Measurements from ENCODE around the gene KCNS1. TPM values are rescaled to one million over a fixed set of nuclear protein-coding genes. Genes with fewer than 3 reads are reported as not detected.

Gene KCNS1
- total and polyA plus RNA-seq, 2 of the 8 experiments (the other 6 are each of a cell fraction or from before 2014, with no cell fraction given) = 1.4 to 1.8 TPM

DNA sequence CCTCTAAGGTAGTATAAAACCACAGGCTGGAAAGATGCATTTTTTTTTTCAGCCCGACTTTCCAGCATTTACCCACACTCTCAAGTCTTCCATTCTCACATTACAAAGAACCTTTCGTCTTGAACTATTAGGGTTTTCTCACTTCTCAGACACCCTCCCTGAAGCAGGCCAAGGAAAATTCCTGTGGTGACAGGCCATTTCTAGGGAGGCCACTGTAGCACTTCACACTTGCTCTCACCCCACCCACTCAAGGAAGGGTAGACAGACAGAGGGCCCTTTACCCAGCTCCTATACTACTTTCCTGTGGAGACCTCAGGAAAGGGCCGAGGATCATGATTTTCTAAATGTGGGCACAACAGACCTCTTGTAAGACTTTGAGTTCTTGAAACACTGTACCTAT is 27.7 kb downstream of the KCNS1 start:
- H3K36me3 ChIP-seq (ENCODE audit: control insufficient read depth in 2 of 4, insufficient read depth in 4 of 4, low read length in 3 of 4) = peaks cover 0 to 6% (median 2%) of the 10 kb centered on the region in 4 experiments; a peak in 2 of 8 replicates

More for the DNA sequence above, 27.7 kb downstream of the KCNS1 start:
- Histone ChIP-seq H2AK5ac (ENCODE audit: low read depth, low read length) (no peak overlapping the region), H4K91ac (replicated peaks; ENCODE audit: insufficient read length, low read length) (no peak overlapping the region), H3K9me3 (ENCODE audit: insufficient read depth in 2 of 2, low read depth in 1 of 2, low read length in 1 of 2) (no peaks in the 10 kb centered on the region), H3K14ac (ENCODE audit: insufficient read length) (no peak overlapping the region), H2BK5ac (ENCODE audit: low read depth, low read length) (no peak overlapping the region), H4K20me1 (replicated peaks in 1 of 2; ENCODE audit: control insufficient read depth in 1 of 2, insufficient read depth in 2 of 2, low read length in 2 of 2) (no peaks in the 10 kb centered on the region), H3K18ac (ENCODE audit: extremely low read depth, low read length) (no peak overlapping the region), H3K56ac (replicated peaks; ENCODE audit: insufficient read length, low read depth, low read length) (no peak overlapping the region), H3K9ac (replicated peaks in 1 of 4; ENCODE audit: extremely low read depth in 1 of 4, low read depth in 3 of 4, low read length in 3 of 4) (no peak overlapping the region), H3K23me2 (ENCODE audit: low read depth, low read length) (no peaks in the 10 kb centered on the region), H2BK20ac (ENCODE audit: low read length) (no peak overlapping the region), H3K79me2 (ENCODE audit: control insufficient read depth in 1 of 2, insufficient read depth in 2 of 2, low read length in 2 of 2) (no peaks in the 10 kb centered on the region), H3K23ac (ENCODE audit: insufficient read length) (no peak overlapping the region), H3K4me3 (ENCODE audit: extremely low read depth in 1 of 4, insufficient read depth in 2 of 4, low read depth in 3 of 4, low read length in 4 of 4) (no peak overlapping the region), H2BK12ac (ENCODE audit: low read depth, low read length) (no peak overlapping the region), H3K4ac (replicated peaks; ENCODE audit: insufficient read length, low read depth, low read length) (no peak overlapping the region), H3K27ac (ENCODE audit: low read depth, low read length) (no peak overlapping the region), H3K4me2 (ENCODE audit: insufficient read depth in 1 of 2, low read depth in 2 of 2, low read length in 2 of 2) (no peak overlapping the region), H2BK120ac (replicated peaks; ENCODE audit: low read depth, low read length) (no peak overlapping the region), H2BK15ac (ENCODE audit: low read length) (no peak overlapping the region), H3K4me1 (replicated peaks in 1 of 4; ENCODE audit: control insufficient read depth in 3 of 4, insufficient read depth in 4 of 4, low read length in 3 of 4) (peaks cover 0 to 8% (median 2%) of the 10 kb centered on the region in 4 experiments; a peak in 1 of 7 replicates), H4K8ac (ENCODE audit: extremely low read depth, insufficient read depth, low read length) (no peak overlapping the region), H4K5ac (ENCODE audit: insufficient read length, low read depth, low read length) (no peak overlapping the region), H2AFZ (ENCODE audit: low read length) (no peak overlapping the region), H3K27me3 (replicated peaks in 1 of 4; ENCODE audit: control insufficient read depth in 3 of 4, extremely low read depth in 1 of 4, insufficient read depth in 3 of 4, low read length in 3 of 4) (no peaks in the 10 kb centered on the region), H3K79me1 (ENCODE audit: low read depth, low read length) (no peaks in the 10 kb centered on the region)
- DNase-seq (ENCODE audit: low read depth in 1 of 2, low spot score in 2 of 2) (no peak), FAIRE-seq (no peak)
- 95% methylated on average over 3 of the region's 3 CpGs; no CpG with 5 or more reads in 1 of the 2 experiments for WGBS, 2 experiments (ENCODE audit: extremely low coverage in 1 of 2, insufficient coverage in 1 of 2, insufficient read length in 1 of 2, insufficient replicate concordance in 2 of 2, low coverage in 1 of 2, low lambda C conversion rate in 2 of 2, missing lambda C conversion rate in 1 of 2)
- ChIA-PET POLR2A (ENCODE audit: partially characterized antibody) (no interaction called here), CTCF (ENCODE audit: partially characterized antibody) (interaction anchor here (1.3 to 3.5 kb wide), 4 partner anchors 22 to 37 kb away, joined by 3 to 22 read pairs (median 12); no protein-coding TSS in a partner anchor)
- TF ChIP-seq EGR1 (IDR thresholded peaks at IDR 0.05; ENCODE audit: borderline replicate concordance, low read depth, low read length) = no peak
- no peak for TF ChIP-seq CHD2 (IDR thresholded peaks at IDR 0.05; ENCODE audit: low read length)
- no peak for TF ChIP-seq NRF1 (IDR thresholded peaks at IDR 0.05; ENCODE audit: low read depth, low read length)
- TF ChIP-seq SP2 (IDR thresholded peaks at IDR 0.05; ENCODE audit: low read length) = no peak
- no peak for TF ChIP-seq EZH2 (IDR thresholded peaks at IDR 0.05; ENCODE audit: low read depth, low read length, severe bottlenecking)
- TF ChIP-seq CTBP2 (IDR thresholded peaks at IDR 0.05; ENCODE audit: borderline replicate concordance, insufficient read depth, insufficient read length, low read length) = no peak
- no peak for TF ChIP-seq HDAC6 (IDR thresholded peaks at IDR 0.05; ENCODE audit: low read depth, low read length)
- no peak for TF ChIP-seq GABPA (IDR thresholded peaks at IDR 0.05; ENCODE audit: borderline replicate concordance, insufficient read depth, low read length)
- TF ChIP-seq RFX5 (IDR thresholded peaks at IDR 0.05; ENCODE audit: borderline replicate concordance, low read depth, low read length) = no peak
- no peak for TF ChIP-seq ASH2L (IDR thresholded peaks at IDR 0.05; ENCODE audit: low read length)
- no peak for TF ChIP-seq HDAC2 (IDR thresholded peaks at IDR 0.05; ENCODE audit: borderline replicate concordance in 1 of 2, low read depth in 2 of 2, low read length in 2 of 2)
- TF ChIP-seq FOSL1 (IDR thresholded peaks at IDR 0.05; ENCODE audit: insufficient read depth, low read depth, low read length) = no peak
- TF ChIP-seq KDM5A (IDR thresholded peaks at IDR 0.05; ENCODE audit: low read length) = no peak
- TF ChIP-seq POLR2A (IDR thresholded peaks at IDR 0.05; ENCODE audit: control extremely low read depth in 1 of 2, low read depth in 2 of 2, low read length in 2 of 2) = no peak
- TF ChIP-seq BRCA1 (IDR thresholded peaks at IDR 0.05; ENCODE audit: low read depth, low read length) = no peak
